Measurements from ENCODE around the gene FIBP.

FIBP gene

DNA sequence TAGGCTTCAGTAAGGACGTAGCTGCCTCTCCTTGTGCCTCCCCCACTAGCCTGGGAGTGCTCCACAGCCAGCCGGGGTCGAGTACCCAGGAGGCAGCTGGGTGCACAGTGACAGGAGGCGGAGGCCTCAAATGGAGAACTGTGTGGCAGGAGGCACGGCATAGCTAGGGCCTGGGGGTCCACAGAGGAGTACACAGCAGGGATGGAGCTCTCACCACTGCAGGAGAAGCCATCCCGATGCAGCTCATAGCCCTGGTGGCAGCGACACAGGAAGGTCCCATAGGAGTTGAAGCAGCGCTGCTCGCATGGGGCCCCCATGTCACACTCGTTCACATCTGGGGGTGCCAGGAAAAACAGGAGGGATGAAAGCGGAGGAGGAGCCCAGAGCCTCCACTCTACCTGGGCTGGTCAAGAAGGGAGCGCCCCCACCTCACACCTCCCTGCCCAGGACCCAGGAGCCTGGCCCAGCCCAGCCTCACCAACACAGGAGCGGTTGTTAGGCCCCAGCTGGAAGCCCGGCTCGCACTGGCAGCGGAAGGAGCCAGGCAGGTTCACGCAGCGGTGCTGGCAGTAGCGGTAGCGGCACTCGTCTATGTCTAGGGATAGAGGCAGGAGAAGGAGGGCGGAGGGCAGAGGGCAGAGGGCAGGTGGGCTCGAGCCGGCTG is 18.5 kb downstream of the FIBP start:
- DNase-seq: no peak

DNA sequence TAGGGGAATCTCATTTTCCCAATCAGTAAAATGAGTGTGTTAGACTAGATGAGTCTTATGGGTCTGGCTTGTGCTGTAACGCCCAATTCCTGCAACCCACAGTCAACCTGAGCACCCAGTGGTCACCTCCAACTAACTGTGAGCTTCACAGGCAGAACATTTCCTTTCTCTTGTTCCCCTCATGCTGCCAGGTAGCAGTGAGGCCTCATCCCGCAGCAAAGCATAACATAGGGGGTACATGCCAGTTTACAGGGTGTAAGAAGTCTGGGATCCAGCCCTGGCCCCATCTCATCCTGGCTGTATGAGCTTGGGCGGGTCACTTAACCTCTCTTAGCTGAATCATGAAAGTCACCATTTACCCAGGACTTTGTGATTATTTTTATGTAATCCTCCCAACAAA is 19.4 kb downstream of the FIBP start:
- DNase-seq: no peak

DNA sequence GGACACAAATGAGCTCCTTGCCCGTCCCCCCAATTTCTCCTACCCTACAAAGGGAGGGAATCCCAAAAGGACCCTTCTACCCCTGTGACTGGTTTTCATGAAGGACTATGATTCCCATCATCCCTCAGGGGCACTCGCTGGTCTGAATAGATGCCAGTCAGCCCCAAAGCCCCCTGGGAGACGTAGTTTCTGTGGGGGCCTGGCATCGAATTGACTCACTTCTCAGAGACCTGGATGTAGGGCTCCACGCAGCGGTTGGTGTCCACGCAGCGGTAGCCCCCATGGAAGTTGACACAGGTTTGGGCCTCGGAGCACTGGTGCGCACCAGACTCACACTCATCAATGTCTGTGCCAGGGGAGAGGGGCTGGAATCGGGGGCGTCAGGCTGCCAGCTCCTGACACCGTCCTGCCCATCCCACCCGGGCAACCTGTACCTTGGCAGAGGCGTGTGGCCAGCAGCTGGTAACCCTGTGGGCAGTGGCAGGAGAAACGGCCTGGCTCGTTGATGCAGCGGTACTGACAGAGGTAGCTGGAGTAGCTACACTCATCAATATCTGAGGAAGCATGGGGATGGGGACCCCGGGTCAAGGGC is 20.1 kb downstream of the FIBP start:
- no peak for DNase-seq

DNA sequence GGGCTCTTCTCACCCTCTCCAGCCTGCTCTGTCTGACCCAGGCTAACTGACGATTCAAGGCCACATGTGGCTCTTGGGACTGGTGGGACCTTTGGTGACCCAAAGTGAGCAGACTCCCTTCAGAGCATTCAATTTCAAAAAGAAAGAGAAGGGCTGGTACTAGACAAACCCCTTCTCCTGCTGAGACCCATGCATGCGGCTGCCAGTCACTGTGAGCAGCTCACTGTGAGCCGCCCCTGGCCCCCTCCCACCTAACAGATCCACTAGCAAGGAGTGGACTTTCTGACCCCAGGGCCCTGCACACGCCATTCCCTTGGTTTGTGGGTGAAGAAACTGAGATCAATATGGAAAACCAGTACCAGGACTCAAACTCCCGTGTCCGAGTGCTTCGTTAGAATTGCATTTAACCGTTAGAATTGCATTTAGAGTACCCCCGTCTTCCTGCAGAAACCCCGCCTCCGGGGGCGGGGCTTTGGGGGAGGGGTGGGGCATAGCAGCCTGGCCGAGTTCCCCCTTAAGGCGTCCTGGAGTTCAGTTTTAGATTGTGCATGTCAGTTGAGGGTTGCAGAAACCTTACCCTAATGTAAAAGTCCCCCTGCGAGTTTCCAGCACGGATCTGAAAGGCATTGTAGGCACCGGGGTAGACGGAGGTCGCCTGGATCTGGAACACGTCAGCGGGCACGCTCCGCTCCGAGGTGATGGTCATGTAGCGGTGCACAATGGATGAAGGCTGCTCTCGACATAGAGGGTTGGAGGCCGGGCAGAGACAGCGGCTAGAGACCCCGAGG is 20.8 kb downstream of the FIBP start:
- no peak for DNase-seq

DNA sequence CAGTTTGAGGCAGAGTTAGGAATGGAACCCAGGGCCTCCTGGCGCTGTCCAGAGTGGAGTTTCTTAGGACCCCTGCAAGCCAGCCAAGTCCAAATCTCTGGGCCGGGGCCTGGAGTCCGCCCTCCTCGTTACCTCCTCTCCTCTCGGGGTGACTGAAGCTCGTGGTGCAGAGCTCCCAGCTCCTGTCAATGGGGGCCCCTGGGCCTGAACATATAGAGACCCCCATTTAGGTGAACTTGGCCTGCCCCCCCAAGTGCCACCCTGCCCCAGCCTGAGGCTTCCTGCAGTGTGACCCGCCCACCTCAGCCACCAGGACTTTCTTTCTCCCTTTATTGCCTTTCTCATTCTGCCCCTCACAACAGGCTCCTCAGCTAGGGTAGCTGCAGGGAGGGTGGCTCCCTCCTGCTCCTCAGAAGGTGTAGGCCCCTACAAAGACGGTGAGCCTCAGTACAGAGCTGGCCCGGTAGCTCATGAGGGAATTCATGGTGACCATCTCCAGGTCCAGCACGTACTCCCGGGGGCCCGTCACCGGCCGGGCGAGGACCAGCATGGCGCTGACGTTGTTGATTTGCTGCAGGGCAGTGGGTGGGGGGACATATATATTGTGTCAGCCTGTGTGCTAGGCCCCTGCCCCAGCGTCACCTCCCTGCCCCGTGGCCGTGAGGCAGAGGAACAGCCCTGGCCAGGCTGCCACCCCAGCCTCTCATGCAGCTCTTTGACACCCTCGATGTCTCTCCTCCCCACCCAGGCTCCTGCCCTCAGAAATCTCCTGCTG is 21.6 kb downstream of the FIBP start:
- DNase-seq: no peak

DNA sequence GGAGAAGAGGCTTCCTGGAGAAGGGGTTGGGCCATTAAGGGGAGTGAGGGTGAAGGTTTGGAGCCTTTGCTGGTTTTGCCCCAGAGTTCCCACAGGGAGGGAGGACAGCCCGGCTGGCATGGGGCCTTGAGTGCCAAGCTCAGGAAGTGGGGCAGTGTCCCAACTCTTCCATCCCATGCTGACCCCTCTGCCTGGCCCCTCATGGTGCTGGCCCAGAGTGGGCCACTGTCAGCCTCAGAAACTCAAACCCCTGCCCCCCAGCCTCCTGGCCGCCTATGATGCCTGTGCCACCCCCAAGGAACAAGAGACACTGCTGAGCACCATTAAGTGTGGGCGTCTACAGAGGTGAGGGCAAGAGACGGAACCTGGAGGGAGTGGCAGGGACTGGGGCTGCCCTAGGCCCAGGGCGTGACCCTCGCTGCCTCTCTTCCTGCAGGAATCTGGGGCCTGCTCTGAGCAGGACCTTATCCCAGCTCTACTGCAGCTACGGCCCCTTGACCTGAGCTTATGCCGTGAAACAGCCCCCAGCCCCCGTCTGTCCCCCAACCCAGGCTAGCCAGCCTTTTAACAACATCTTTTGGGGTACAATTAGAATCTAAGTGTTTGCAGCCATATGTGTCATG is 22.6 kb downstream of the FIBP start:
- DNase-seq: no peak

DNA sequence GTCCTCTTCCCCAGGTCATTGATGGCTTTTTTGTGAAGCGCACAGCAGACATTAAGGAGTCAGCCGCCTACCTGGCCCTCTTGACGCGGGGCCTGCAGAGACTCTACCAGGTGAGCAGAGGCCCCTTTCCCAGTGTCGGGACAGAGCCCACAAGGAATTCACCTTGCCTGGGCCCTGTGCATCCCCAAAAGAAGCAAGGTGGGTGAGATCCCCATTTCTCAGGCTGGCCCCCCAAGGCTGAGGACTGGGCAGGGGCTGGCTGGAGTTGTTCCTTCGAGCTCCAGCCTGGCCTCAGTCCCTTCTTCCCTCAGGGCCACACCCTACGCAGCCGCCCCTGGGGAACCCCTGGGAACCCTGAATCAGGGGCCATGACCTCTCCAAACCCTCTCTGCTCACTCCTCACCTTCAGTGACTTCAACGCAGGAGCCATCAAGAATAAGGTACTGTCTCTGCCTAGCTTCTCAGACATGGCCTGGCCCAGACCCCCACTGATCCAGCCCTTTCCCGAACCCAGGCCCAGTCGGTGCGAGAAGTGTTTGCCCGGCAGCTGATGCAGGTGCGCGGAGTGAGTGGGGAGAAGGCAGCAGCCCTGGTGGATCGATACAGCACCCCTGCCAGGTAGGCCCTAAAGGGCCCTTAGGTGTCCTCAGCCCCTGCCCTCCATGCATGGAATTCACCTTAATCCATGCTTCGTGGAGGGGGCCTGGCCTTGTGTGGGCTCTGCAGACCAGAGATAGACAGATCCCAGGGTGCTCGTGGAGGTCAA is 23.4 kb downstream of the FIBP start:
- DNase-seq: no peak

DNA sequence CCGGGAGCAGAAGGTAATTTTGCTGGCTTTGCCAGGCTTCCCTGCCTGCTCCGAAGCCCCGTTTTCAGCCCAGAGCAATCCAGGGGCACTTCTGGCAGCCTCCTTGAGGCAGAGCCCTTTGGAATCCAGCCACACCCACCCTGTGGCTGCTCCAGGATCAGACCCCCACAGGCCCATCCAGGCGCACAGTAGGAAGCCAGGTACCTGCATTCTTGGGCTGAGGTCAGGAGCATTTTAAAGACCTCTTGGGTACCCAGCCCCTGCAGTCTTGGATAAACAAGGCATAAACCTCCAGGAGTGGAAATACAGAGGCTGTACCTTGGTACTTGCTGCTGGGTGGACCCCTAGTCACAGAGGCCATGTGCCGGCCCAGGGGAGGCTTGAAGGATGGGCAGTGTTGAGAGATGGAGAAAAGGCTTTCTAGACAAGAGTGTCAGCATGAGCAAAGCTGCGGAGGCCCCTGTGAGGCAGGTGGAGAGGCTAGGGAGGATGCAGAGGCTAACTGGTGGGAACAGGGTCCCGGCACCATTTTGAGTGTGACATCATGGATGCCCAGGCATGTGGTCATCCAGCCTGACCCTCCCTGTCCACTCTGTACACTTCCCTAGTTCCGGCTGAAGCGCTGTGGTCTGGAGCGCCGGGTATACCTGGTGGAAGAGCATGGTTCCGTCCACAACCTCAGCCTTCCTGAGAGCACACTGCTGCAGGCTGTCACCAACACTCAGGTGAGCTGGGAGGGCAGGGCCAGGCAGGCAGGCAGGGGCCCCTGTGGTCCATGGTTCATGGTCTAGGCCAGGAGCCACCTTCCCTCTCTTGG is 24.2 kb downstream of the FIBP start:
- no peak for DNase-seq

DNA sequence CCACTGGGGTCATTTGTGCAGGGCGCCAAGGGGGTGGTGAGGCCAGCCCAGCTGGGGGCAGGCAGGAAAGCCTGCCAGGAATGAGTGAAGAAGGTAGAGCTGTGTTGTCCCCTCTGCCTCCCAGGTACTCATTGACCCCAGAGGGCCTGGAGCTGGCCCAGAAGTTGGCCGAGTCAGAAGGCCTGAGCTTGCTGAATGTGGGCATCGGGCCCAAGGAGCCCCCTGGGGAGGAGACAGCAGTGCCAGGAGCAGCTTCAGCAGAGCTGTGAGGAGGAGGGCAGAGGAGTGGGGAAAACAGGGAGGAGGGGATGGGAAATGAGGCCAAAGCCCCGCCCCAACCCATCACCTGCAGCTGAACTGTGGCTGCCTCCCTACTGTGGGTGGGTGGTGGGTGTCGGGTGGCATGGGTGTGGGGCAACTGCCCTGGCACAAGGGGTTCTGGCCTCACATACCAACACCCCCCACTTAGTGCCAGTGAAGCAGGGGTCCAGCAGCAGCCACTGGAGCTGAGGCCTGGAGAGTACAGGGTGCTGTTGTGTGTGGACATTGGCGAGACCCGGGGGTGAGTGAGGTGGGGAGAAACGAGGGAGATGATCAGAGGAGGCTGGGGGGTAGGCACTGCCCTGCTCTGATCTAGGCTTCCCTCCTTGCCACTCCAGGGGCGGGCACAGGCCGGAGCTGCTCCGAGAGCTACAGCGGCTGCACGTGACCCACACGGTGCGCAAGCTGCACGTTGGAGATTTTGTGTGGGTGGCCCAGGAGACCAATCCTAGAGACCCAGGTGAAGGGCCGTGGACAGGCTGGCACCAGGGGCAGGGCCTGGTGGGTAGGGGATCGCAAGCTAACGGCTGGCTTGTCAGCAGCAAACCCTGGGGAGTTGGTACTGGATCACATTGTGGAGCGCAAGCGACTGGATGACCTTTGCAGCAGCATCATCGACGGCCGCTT is 25.1 kb downstream of the FIBP start:
- DNase-seq: no peak

DNA sequence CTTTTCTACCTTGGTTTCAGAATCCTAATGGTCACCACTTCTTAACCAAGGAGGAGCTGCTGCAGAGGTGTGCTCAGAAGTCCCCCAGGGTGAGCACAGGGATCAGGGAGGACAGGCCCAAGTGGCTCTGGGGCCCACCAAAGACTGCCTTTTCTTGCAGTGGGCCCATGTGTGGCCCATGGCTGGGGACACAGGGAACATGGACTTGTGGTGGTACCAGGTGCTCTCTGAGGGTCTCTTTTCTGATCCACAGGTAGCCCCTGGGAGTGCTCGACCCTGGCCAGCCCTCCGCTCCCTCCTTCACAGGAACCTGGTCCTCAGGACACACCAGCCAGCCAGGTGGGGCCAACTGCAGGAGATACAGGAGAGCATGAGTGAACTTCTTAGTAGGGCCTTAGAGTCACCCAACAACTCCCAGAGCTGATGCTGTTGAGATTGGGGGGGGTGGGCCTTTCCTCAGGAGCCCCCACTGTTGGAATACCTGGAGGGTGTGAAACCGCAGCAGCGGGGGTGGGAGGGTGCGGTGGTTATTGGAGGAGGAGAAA is 26.0 kb downstream of the FIBP start:
- no peak for DNase-seq

DNA sequence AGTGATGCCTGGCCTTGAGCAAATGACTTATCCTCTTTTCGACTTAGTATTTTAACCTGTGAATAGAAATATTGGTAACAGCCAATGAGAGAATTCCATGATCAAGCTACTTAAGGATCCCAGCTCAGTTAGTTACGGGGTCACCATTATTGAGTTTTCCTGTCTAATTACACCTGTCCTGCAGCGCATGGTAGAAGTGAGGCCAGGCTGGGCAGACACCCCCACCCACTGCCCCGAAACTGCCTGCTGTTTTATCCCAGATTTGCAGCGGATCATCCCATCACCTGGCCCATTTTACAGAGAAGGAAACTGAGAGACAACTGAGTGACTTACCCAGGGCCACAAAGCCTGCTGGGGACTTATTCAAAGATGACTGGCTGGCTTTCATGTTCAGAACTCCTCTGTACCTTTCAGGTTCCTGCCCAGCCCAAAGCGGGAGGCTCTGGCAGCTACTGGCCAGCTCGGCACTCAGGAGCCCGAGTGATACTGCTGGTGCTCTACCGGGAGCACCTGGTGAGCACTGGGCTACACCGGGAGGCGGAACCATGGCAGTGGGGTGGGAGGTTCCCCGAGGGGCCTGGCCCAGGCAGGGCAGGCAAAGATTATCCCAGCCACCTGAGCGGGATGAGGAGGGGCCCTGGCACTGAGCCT is 26.6 kb downstream of the FIBP start:
- no peak for DNase-seq

DNA sequence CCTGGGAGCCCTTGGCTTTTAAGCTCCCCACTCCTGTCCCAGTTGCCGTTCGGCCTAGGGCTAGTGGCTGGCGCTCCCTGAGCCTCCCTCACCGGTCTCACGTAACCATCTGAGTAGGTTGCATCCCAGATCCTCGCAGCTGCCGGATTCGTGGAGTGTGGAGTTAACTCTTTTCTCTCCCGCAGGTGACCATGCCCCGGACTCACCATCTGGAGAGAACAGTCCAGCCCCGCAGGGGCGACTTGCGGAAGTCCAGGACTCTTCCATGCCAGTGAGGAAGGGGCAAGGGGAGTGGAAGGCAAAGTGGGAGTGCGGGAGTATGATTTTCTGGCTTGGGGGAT is 27.1 kb downstream of the FIBP start:
- DNase-seq: no peak

DNA sequence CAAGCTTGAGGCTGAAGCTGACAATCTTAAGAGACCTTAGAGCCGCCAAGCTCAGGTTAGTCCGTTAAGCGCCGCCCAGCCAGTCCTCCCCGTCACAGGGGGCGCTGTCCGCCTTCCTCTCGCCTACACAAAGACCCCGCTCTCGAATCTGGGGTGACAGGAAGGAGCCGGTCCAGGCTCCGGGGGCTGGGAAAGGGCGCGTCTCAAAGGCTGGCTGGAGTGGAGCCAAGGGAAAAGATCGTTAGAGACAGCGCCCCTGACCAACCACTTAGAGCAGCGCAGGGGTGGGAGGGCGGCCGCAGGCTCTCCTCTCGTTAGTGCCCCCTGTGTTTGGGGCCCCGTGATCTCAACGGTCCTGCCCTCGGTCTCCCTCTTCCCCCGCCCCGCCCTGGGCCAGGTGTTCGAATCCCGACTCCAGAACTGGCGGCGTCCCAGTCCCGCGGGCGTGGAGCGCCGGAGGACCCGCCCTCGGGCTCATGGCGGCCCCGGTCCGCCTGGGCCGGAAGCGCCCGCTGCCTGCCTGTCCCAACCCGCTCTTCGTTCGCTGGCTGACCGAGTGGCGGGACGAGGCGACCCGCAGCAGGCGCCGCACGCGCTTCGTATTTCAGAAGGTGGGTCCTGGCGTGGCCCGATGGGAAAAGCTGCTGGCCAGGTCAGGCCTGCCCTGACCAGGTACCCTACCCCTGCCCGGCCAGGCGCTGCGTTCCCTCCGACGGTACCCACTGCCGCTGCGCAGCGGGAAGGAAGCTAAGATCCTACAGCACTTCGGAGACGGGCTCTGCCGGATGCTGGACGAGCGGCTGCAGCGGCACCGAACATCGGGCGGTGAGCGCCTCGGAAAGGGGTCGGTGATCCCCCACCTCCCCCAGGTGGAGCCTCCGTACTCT is 27.8 kb downstream of the FIBP start, which contains the start of gene MUS81:
Gene MUS81, plus strand, starts transcription at position 156 of the 887 bp plus-strand sequence. Its CDS starts 321 bp downstream, at position 477.
- peak; percentile 93 for DNase-seq

DNA sequence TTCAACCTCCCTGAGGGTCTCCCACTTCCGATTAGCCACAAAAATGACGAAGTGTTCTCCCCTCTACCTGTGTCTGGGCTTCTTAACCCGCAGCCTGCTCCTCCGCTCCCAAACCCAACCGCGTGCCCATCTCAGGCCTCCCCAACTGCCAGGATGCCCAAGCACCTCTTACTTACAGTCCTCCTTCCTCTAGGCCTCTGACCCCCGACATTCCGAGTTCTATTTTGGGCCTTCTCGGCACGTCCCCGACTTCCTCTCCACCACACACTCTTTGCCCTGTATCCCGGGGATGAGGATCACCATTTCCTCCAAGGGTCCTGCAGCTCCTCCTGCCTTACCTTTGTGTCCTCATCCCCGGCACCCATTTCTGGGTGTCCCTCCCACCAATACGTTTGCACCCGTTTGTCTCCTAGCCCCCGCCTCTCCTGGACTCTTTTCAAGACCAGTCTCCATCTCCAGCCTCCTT is 28.4 kb downstream of the FIBP start:
- DNase-seq: no peak

DNA sequence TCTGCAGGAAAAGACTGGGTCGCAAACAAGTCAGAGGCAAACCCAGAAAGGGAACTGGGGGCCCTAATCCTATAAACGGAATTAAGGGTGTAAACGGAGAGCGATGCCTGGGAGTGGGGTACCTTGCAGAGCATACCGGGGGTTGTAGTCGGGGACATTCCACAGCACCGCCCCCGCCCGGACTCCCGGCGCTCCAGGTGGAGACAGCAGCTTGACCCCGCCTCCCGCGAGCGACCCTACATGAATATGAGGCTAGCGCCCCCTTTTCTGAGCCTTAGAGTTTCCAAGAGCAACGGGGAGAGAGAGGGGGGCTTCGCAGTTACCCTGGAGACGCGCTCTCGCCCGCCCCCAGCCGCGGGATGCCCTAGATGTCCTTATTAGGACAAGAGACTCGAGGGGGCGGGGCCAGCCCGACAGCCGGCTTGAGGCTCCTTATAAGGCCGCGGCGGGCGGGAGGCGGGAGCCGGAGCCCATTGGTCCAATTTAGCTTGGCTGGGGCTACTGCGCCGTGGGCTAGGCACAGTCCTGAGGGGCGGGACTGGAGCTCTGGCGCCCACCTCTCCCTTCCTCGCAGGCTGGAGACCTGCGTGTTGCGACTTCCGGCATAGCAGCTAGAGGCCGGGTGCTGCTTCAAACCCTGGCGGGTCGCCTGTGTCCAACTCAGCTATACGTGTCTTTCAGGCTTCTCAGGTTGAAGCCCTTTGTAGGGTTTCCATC is 29.0 kb downstream of the FIBP start:
- DNase-seq: peak; percentile 96

DNA sequence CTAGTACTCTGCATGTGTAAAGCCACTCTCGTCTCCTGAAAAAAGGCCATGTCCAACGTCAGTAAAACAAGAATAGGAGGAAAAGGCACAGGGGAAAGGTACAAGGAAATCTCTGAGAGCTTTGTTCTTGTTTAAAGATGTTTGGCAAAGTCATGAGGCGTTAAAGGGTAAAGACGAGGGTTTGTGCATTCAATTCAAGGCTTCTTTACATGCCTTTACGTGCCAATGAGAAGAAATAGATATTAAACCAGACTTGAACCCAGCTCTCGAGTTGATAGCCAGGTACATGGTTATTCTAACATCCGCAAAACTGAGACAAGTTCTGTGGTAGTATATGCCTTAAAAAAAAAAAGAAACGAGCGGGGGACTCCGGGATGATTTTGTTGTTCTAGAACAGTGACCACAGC is 29.6 kb downstream of the FIBP start:
- DNase-seq: no peak
